Kidney epithelial cell (primary cell): ENCODE results near the gene PDE3A. TPM values are rescaled to one million over a fixed set of nuclear protein-coding genes. Genes with fewer than 3 reads are reported as not detected.

Experiments
- DNase-seq: peaks from one replicate; pipeline ENCODE4 v3.0.0-alpha.2; 2010; ENCODE audit warnings: low read depth
- H3K27me3 ChIP-seq: 2 replicates; pipeline ENCODE4 v1.6.0; 2011; ENCODE audit warnings: low read length; ENCODE audit not compliant: control insufficient read depth, insufficient read depth
- H3K36me3 ChIP-seq: 2 replicates; pipeline ENCODE4 v1.5.1; 2011; ENCODE audit warnings: low read length; ENCODE audit not compliant: control insufficient read depth, insufficient read depth
- H3K4me3 ChIP-seq: 2 replicates; pipeline ENCODE4 v1.5.1; 2011; ENCODE audit warnings: low read depth, mild to moderate bottlenecking, control low read depth, low read length
- total RNA-seq: library from RNA; depleted of rRNA; stranded (reverse); fragments of >200 nt; gene quantifications from 2 replicates; pipeline ENCODE4 v1.2.3, GENCODE V29; 2015
- TF ChIP-seq, protein P1 (sequence below): IDR thresholded peaks from 2 replicates; pipeline ENCODE4 v1.5.1; 2011; ENCODE audit warnings: mild to moderate bottlenecking, moderate library complexity, low read length, control low read depth, inconsistent platforms; ENCODE audit not compliant: insufficient read depth, poor library complexity, severe bottlenecking

The PDE3A gene
- total RNA-seq, 1 donor from 2014 or later = 1.8 TPM

DNA sequence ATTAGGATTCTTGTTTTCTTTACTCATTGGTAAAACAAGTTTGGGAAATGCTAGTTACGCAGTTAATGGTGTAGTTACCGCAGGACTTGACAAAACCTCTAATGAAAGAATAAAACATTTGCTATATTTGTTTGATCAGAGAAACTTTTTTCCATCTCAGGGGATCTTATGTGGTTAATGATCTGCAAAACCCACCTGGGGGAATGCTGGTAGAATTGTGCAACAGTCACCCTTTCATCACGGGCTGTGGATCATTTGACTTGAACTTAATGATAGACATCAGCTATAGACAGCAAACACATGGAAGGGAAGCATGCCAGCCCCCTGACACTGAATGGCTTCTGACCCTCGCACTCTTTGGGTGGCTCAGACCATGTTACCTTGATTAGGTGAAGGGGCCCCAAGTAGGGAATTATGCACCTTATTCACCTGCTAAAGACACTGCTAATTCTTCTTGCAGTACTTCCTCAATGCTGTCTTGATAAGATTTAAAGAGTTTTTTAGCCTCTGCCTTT is 84.2 kb downstream of the PDE3A start:
- no peak for DNase-seq
- TF ChIP-seq, protein P1, sequence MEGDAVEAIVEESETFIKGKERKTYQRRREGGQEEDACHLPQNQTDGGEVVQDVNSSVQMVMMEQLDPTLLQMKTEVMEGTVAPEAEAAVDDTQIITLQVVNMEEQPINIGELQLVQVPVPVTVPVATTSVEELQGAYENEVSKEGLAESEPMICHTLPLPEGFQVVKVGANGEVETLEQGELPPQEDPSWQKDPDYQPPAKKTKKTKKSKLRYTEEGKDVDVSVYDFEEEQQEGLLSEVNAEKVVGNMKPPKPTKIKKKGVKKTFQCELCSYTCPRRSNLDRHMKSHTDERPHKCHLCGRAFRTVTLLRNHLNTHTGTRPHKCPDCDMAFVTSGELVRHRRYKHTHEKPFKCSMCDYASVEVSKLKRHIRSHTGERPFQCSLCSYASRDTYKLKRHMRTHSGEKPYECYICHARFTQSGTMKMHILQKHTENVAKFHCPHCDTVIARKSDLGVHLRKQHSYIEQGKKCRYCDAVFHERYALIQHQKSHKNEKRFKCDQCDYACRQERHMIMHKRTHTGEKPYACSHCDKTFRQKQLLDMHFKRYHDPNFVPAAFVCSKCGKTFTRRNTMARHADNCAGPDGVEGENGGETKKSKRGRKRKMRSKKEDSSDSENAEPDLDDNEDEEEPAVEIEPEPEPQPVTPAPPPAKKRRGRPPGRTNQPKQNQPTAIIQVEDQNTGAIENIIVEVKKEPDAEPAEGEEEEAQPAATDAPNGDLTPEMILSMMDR = no peak
- H3K36me3 ChIP-seq = no peaks in the 10 kb centered on the region
- no peak overlapping the region for H3K4me3 ChIP-seq
- H3K27me3 ChIP-seq = no peaks in the 10 kb centered on the region

DNA sequence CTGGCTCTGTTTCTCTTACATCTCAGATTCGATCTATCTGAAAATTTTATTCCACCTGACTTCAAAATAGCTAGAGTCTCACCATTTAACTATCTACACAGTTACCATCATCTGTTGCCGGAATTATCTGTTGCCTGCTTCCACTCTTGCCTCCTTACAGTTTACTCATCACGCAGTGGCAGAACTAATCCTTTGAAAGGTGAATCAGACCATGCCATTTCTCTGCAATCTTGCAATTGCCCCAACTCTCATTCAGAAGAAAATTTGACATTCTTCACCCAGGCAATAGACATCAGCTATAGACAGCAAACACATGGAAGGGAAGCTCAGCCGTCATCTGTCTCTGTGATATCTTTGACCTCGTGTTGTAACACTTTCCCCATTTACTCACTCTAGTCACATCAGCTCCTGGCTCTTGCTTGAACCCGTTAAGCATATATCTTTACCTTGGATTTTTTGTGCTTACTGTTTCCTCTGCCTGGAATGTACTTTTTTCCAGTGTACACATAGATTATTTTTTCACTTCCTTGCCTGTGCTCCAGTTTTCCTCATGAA is 85.5 kb downstream of the PDE3A start:
- H3K27me3 ChIP-seq = no peaks in the 10 kb centered on the region
- no peak for DNase-seq
- TF ChIP-seq, protein P1 = no peak
- H3K4me3 ChIP-seq = no peak overlapping the region
- H3K36me3 ChIP-seq = no peaks in the 10 kb centered on the region

DNA sequence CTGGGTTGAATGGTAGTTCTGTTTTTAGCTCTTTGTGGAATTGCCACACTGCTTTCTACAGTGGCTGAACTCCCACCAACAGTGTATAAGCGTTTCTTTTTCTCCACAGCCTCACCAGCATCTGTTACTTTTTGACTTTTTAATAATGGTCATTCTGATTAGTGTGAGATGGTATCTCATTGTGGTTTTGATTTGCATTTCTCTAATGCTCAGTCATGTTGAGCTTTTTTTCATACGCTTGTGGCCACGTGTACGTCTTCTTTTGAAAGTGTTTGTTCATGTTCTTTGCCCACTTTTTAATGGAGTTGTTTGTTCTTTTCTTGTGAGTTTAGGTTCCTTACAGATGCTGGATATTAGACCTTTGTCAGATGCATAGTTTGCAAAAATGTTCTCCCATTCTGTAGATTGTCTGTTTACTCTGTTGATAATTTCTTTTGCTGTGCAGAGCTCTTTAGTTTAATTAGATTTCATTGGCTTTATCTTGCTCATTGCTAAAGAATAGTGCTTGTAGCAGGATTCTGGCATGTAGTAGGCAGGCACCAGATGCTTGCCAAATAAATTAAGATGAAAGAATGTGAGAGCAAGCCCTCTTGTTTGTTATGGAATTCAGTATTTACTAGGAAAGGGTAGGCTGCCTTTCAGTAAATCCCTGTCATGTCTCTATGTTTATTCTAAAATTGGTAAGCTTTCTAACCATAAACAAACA is 86.8 kb downstream of the PDE3A start:
- Histone ChIP-seq H3K36me3 (no peaks in the 10 kb centered on the region), H3K4me3 (no peak overlapping the region), H3K27me3 (no peaks in the 10 kb centered on the region)
- DNase-seq = no peak
- TF ChIP-seq, protein P1 = no peak

DNA sequence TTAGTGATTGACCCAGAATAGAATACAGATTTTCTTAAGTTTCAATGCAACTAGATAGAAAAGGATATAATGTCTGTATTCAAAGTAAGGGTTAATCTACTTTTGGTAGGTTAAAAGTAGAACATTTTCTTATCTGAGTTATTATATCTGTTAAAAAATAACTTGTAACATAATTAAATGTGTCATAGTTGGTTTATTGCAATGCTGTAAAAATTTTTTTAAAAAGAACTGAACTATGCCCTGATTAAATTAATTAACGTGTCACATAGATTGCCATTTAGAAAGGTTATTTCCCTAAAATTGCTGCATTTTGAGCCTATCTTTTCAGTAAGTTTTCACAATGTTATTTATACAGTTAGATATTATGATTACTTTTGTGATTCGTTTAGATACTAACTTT is 89.2 kb downstream of the PDE3A start:
- no peaks in the 10 kb centered on the region for H3K27me3 ChIP-seq
- DNase-seq = no peak
- TF ChIP-seq, protein P1 = no peak

DNA sequence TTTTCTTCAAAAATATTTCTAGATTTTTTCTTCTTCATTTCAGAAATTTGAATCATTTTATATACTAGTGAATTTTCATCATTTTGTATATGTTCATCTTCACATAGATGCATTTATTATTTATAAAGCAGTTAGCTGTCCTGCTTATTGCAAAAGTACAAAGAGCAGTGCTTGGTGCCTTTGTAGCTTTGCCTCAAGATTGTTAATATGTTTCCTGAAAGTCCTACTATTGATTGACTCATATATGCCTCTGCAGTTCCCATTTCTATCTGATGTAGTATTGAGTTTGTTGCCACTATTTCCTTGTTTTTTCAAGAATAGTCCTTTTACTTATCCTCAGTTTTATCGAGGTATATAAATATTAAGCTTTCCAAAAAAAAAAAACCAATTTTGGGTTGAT is 89.7 kb downstream of the PDE3A start:
- TF ChIP-seq, protein P1 = no peak
- no peak for DNase-seq
- H3K36me3 ChIP-seq = no peaks in the 10 kb centered on the region
- H3K27me3 ChIP-seq = no peaks in the 10 kb centered on the region
- no peak overlapping the region for H3K4me3 ChIP-seq

More for the DNA sequence above, 89.2 kb downstream of the PDE3A start:
- no peak overlapping the region for H3K4me3 ChIP-seq
- no peaks in the 10 kb centered on the region for H3K36me3 ChIP-seq

DNA sequence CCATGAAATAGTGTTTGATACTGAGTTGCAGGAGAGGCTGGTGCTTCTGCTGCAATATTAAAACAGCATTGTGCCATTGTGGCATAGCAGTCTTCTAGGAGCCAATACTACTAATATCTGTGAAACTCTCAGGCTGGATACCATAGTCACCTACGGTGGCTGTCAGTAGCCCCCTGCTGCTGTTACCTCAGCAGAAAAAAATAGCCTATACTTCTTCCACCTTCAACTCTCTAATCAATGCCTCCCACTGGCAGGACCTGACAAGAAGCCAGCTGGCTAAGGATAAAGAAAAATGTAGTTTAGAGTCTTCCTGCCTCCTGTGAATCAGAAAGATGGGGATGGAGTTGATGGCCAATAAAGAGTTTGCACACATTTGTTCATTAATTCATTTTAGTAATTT is 91.6 kb downstream of the PDE3A start:
- no peaks in the 10 kb centered on the region for H3K36me3 ChIP-seq
- DNase-seq = no peak
- H3K27me3 ChIP-seq = no peaks in the 10 kb centered on the region
- H3K4me3 ChIP-seq = no peak overlapping the region
- TF ChIP-seq, protein P1 = no peak
